ENCODE data around the gene SYT5.

GRCh38 chr19:55226273-55226672 is 46.2 kb upstream of the SYT5 start:
- TF ChIP-seq, protein P1, sequence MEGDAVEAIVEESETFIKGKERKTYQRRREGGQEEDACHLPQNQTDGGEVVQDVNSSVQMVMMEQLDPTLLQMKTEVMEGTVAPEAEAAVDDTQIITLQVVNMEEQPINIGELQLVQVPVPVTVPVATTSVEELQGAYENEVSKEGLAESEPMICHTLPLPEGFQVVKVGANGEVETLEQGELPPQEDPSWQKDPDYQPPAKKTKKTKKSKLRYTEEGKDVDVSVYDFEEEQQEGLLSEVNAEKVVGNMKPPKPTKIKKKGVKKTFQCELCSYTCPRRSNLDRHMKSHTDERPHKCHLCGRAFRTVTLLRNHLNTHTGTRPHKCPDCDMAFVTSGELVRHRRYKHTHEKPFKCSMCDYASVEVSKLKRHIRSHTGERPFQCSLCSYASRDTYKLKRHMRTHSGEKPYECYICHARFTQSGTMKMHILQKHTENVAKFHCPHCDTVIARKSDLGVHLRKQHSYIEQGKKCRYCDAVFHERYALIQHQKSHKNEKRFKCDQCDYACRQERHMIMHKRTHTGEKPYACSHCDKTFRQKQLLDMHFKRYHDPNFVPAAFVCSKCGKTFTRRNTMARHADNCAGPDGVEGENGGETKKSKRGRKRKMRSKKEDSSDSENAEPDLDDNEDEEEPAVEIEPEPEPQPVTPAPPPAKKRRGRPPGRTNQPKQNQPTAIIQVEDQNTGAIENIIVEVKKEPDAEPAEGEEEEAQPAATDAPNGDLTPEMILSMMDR (IDR thresholded peaks at IDR 0.05) = no peak
- no peak for TF ChIP-seq ZFX (IDR thresholded peaks at IDR 0.05; ENCODE audit: borderline replicate concordance)

All from 22Rv1 (cell line).